HUES48 (cell line): ENCODE measurements around the gene ZNF582.
"Not testable (repeated sequence)": the region's sequence is repeated elsewhere in the genome, so short reads cannot be mapped to it uniquely, and the experiment has no call there.

Experiments used
- H3K27ac ChIP-seq: one replicate; pipeline ENCODE4 v1.7.0; 2013; ENCODE audit warnings: low read depth, low read length, inconsistent platforms
- H3K27me3 ChIP-seq: 2 replicates; pipeline ENCODE4 v1.6.1; 2013; ENCODE audit warnings: mild to moderate bottlenecking, low read length; ENCODE audit not compliant: control insufficient read depth, insufficient read depth
- H3K36me3 ChIP-seq: 2 replicates; pipeline ENCODE4 v1.6.1; 2013; ENCODE audit warnings: low read length; ENCODE audit not compliant: control insufficient read depth, insufficient read depth
- H3K4me1 ChIP-seq: 2 replicates; pipeline ENCODE4 v1.6.1; 2013; ENCODE audit warnings: mild to moderate bottlenecking, low read length; ENCODE audit not compliant: control insufficient read depth, insufficient read depth
- H3K4me3 ChIP-seq: 2 replicates; pipeline ENCODE4 v1.5.1; 2013; ENCODE audit warnings: mild to moderate bottlenecking, low read depth, low read length
- H3K9ac ChIP-seq: 2 replicates; pipeline ENCODE4 v1.6.1; 2013; ENCODE audit warnings: mild to moderate bottlenecking, low read depth, low read length, moderate library complexity
- H3K9me3 ChIP-seq: 2 replicates; pipeline ENCODE4 v1.6.1; 2013; ENCODE audit warnings: low read length; ENCODE audit not compliant: control insufficient read depth, insufficient read depth

Gene ZNF582

DNA sequence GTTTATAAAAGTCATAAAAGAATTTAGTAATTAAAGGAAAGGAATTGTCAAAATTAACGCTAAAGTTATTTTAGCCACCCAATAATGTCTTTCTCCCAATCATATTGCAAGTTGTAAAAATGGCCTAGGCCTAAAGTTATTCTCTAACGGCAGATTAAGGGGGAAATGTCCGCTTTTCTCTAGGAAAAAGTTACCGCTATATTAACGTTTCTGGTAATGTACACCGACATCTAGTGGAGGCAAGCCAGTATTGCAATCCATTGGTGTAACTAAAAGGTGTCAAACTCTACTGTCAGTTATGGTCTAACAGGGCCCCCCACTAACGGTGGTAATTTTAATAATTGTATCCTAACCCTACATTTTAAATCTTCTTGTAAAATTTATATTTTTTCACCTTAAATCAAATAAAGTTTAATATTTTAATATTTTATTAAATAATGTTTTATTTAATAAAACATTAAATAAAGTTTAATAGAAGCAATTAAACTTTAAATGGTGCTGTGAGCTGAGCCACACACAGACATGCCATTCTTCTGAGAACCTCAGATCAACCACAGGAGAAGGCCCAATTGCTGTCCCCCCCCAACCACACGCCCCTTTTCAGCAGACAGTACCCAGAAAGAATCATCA is 42.8 kb downstream of the ZNF582 start:
- no peak overlapping the region for H3K9ac ChIP-seq
- no peaks in the 10 kb centered on the region for H3K36me3 ChIP-seq
- H3K27ac ChIP-seq: no peak overlapping the region
- no peaks in the 10 kb centered on the region for H3K9me3 ChIP-seq
- no peak overlapping the region for H3K4me3 ChIP-seq
- H3K4me1 ChIP-seq: peaks cover 18% of the 10 kb centered on the region
- no peaks in the 10 kb centered on the region for H3K27me3 ChIP-seq

DNA sequence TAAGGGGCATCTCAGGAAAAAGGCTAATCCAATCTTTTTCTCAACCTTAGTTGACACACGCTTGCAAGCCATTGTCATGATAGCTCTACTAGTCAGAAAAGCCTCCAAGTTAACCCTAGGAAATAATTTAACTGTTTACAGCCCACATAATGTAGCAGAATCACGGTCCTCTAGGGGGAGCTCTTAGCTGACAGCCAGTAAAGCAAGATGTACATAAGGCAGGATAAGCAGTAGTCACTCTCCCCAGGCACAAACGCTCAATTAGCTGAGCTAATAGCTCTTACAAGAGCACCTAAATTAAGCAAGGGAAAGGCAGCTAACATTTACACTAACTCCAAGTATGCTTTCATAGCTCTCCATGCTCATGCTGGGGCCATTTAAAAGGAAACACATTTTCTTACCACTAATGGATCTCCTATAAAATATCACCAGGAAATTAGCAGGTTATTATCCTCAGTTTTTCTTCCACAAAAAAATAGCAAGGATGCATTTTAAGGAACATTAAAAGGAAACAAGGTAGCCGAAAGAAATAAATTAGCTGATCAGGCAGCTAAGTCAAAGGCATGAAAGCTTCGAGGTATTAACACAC is 45.0 kb downstream of the ZNF582 start:
- Histone ChIP-seq H3K4me3 (no peak overlapping the region), H3K9ac (no peak overlapping the region), H3K4me1 (peaks cover 19% of the 10 kb centered on the region), H3K36me3 (no peaks in the 10 kb centered on the region), H3K9me3 (peaks cover 8% of the 10 kb centered on the region), H3K27me3 (no peaks in the 10 kb centered on the region), H3K27ac (no peak overlapping the region)

DNA sequence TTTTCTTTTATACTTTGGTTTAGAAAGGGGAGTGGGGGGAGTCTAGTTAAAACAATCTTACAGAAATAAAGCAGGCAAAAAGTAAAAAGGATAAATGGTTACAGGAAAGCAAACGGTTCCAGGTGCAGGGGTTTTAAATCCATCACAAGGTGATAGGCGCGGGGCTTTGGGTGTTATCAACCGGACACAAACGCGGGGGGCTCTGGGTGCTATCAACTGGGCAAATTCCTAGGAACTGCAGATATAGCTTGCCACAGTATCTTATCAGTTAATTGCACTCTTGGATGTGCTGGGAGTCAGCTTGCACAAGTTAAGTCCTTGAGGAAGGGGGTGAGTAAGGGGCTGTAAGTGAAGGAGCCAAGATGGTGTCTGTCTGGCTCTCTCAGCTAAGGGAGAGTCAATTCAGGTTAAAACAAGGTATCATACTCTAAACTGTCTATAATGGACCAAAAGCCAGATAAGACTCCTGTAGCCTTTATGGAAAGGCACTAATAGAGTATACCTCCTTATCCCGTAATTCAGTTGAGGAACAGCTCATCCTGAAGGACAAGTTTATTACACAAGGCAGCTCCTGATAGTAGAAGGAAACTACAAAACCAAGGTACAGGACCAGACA is 46.1 kb downstream of the ZNF582 start:
- no peak overlapping the region for H3K4me3 ChIP-seq
- no peak overlapping the region for H3K9ac ChIP-seq
- peaks cover 16% of the 10 kb centered on the region for H3K9me3 ChIP-seq
- no peaks in the 10 kb centered on the region for H3K36me3 ChIP-seq
- no peaks in the 10 kb centered on the region for H3K27me3 ChIP-seq
- peaks cover 19% of the 10 kb centered on the region for H3K4me1 ChIP-seq
- no peak overlapping the region for H3K27ac ChIP-seq

DNA sequence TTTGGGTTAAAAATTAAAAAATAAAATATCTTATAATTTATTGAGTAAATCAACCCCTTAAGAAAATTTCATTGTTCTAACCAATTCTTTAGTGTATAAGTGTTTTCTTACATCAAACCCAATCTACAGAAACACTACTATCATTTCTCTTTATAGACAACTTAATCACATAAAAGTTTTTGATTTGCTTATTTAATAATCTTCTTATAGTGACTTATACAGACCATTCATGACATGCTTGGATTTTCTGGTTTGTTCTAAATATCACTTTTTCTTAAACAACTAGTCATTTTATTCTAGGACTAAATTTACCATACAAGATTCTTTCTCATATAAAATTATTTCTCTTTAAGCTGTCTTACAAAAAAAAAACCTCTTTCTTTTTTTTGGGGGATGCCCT is 51.4 kb downstream of the ZNF582 start:
- Histone ChIP-seq H3K9ac (no peak overlapping the region), H3K27me3 (no peaks in the 10 kb centered on the region), H3K4me1 (peaks cover 10% of the 10 kb centered on the region), H3K4me3 (no peak overlapping the region), H3K36me3 (no peaks in the 10 kb centered on the region), H3K27ac (no peak overlapping the region), H3K9me3 (peaks cover 50% of the 10 kb centered on the region)

DNA sequence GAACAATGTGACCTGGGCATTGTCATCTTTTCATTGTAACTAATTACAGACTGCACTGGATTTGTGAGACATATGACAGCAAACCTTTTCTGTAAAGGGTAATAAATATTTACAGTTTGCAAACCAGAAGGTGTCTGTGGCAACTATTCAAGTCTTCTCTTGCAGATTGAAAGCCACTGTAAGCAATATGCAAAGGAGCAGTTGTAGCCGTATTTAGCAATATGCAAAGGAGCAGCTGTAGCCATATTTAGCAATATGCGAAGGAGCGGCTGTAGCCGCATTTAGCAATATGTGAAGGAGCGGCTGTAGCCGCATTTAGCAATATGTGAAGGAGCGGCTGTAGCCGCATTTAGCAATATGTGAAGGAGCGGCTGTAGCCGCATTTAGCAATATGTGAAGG is 54.3 kb downstream of the ZNF582 start:
- H3K4me3 ChIP-seq, H3K9ac ChIP-seq, H3K27me3 ChIP-seq, H3K4me1 ChIP-seq, H3K36me3 ChIP-seq, H3K27ac ChIP-seq: not testable (repeated sequence)
- H3K9me3 ChIP-seq: peaks cover 50% of the 10 kb centered on the region

DNA sequence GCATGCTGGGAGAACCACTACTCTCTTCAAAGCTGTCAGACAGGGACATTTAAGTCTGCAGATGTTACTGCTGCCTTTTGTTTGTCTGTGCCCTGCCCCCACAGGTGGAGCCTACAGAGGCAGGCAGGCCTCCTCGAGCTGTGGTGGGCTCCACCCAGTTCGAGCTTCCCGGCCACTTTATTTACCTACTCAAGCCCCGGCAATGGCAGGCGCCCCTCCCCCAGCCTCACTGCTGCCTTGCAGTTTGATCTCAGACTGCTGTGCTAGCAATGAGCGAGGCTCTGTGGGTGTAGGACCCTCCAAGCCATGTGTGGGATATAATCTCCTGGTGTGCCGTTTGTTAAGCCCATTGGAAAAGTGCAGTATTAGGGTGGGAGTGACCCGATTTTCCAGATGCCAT is 56.3 kb downstream of the ZNF582 start:
- H3K9me3 ChIP-seq: peaks cover 37% of the 10 kb centered on the region
- H3K27me3 ChIP-seq, H3K9ac ChIP-seq, H3K27ac ChIP-seq, H3K36me3 ChIP-seq, H3K4me3 ChIP-seq, H3K4me1 ChIP-seq: not testable (repeated sequence)

DNA sequence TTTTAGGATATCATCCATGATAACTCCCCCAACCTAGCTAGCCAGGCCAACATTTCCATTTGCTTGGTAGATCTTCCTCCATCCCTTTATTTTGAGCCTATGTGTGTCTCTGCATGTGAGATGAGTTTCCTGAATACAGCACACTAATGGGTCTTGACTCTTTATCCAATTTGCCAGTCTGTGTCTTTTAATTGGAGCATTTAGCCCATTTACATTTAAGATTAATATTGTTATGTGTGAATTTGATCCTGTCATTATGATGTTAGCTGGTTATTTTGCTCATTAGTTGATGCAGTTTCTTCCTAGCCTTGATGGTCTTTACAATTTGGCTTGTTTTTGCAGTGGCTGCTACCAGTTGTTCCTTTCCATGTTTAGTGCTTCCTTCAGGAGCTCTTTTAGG is 58.0 kb downstream of the ZNF582 start:
- not testable (repeated sequence) for H3K9ac ChIP-seq, H3K27ac ChIP-seq, H3K4me3 ChIP-seq, H3K27me3 ChIP-seq, H3K4me1 ChIP-seq, H3K36me3 ChIP-seq
- peaks cover 28% of the 10 kb centered on the region for H3K9me3 ChIP-seq

DNA sequence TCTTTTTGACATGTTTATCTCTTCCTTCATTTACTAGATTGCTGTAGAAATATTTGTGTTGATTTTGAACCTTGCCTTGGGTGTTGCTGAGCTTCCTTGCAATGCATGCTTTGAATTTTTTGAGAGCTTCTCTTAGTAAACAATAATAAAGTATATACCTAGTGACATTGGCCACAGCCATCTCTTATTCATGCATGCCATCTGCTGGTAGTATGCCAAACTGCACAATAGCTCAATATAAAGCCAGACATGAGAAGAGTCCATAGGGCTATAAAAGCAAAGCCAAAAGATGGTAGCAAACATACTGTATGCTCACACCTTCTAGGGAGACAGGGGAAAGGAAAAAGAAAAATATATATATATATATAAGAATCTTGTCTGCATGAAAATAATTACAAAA is 59.8 kb downstream of the ZNF582 start:
- H3K36me3 ChIP-seq: no peaks in the 10 kb centered on the region
- no peaks in the 10 kb centered on the region for H3K4me1 ChIP-seq
- no peak overlapping the region for H3K4me3 ChIP-seq
- H3K27me3 ChIP-seq: no peaks in the 10 kb centered on the region
- H3K27ac ChIP-seq: no peak overlapping the region
- no peak overlapping the region for H3K9ac ChIP-seq
- peaks cover 16% of the 10 kb centered on the region for H3K9me3 ChIP-seq
